ENCODE results near the gene IFNAR2.

IFNAR2 gene

DNA sequence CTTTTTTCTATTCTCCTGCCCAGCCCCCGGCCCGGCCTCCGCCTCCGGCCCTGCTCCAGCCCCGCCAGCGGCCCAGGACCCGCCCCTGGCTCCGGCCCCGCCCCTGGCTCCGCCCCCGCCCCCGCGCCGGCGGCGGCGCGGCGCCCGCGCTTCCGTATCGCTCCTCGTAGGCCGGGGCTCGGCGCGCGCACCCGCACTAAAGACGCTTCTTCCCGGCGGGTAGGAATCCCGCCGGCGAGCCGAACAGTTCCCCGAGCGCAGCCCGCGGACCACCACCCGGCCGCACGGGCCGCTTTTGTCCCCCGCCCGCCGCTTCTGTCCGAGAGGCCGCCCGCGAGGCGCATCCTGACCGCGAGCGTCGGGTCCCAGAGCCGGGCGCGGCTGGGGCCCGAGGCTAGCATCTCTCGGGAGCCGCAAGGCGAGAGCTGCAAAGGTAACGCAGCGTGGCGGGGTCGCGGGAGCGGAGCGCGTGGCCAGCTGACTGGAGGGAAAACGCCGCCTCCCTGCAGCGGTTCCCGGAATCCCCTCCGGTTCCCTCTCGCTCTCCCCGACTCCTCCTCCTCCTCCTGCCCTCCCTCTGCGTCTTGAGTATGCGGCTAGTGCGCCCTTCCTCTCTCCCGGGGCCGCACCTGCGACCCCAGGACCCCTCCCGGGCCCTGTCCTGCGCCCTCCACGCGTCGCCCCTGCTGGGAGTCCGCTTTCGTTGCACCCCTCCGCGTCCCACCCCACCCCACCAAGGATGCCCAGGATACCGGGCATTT, at the start of gene IFNAR2:
IFNAR2 (plus strand) TSS at position 155 of the 761 bp plus-strand sequence. CDS start 11,985 bp downstream, outside the sequence.
- DNase-seq, result peak; percentile 87

- DNase-seq, result no peak
These were observed 43.9 kb upstream of the IFNAR2 start for GRCh38 chr21:33185852-33186251.

DNA sequence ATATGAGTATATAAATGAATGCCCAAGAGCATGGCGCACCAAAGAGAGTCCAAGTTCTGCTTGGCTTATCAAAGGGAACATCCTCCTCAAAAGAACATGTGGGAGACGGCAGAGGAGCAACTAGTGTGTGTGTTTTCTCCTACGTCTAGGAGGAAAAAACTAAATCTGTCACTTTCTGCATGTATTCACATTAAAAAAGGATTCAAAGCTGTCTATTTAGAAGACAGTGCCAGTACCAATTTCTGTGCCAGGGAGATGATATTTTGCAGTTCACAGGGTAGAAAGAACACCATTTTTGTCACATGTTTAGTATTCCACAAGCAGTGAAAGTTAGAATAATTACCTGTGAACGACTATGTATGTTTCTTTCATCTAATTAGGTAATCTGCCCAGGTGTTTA, 42.5 kb upstream of the IFNAR2 start:
- no peak for DNase-seq

DNA sequence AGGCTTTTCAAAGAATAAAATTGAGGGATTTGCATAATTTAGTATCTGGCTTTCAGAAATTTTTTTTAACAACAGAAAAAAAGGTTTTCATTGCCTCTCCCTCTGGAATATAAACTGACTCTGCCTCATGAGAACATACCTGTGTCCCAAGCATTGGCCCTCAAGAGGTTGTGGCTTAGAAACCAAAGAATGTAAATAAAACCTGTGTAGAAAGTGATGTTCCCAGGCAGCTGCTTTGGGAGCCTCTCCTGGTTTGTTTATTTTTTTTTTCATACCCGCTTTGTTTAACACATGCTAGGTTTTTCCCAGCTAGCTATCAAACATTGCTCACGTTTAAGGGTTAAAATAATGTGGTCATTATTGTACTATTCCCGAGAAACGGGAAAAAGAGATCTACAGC, 40.5 kb upstream of the IFNAR2 start:
- DNase-seq, result no peak

DNA sequence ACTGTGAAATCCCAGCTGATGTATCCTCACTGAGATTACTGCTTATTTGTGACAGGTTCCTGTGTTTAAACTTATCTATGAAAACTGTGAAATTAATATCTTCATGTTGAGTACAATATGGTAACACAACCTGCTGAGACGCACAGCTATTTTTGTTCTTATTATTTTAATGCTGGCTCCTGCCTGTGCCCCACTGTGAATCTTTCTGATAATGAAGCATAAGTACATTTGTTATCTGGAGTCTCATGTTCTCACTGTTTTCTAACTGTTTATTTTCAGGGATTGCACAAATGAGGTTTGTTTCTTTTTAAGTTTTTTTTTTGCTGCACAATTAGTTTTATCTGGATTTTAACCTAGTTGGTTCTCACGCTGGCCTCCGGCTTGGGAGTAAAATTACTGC, 39.9 kb upstream of the IFNAR2 start:
- no peak for DNase-seq

DNA sequence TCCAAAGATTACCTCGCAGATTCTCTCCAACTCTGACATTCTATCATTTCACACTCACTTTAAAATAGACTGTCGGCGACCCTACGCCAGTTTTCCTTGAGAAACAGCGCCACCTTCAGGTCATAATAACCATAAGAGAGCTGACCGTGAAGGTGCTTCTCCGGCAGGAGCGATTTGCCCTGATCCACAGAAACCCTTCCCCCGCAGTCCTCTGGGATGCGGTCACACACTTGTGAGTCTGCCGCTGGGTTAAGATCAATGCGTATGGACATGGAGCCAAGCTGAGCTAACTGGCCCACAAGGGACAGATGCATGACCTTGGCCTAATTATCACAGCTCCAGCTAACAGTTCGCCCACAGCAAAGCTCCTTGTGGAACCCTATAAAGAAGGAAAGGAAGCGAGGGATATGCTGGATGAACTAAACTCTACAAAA, 32.8 kb upstream of the IFNAR2 start:
- DNase-seq, result peak; percentile 51

DNA sequence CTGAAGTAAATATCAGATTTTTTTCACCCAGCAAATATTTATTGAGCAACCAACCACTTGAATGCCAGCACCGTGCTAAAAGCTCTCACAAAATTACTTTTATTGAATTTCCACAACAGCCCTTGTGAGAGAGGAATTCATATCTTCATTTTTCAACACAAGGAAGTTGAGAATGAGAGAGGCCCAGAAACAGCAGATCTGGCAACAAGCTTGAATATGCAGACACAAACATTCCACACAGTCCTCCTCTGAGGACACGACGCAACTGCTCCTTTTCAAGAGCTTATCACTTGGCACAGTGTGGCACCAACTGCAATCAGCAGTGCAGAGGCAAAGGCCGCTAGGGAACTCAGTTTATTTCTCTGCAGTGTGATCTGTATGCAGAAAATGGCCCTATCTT, 32.2 kb upstream of the IFNAR2 start:
- DNase-seq, result no peak

DNA sequence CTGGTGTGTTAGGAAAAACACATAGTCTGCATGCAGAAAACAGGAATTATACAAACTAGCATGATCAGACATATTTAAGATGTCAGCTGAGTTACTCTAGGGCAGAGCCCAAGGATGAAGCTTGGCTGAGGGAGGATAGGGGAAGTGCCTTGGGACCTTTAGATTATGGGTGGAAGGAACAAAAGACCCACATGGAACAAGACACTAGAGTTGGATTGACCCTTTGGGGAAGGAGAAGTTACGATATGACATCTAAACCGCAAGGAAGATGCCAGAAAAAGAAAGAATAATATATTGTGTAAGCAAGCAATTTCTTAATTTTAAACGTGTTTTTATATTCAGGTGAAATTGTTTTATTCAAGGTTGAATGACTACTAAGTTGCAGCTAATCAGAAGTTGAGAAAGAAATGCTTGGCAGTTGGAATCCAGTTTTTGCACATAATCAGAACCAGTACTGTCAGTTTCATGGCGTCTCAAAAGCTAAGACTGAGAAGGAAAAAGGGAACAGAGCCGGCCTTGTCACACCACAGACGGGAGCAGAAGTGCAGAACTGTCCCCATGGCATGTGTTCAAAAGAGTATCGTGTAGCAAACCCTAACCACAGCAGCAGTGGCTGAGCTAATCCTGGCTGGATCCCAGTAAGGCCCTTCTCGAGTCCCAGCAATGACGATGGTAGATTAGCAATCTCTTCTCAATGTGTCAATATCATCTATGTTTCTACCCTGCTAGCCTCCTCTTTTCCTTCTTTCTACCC, 31.2 kb upstream of the IFNAR2 start:
- DNase-seq, result peak; percentile 66

- no peak for DNase-seq
These were observed 30.7 kb upstream of the IFNAR2 start for GRCh38 chr21:33199100-33199464.

DNA sequence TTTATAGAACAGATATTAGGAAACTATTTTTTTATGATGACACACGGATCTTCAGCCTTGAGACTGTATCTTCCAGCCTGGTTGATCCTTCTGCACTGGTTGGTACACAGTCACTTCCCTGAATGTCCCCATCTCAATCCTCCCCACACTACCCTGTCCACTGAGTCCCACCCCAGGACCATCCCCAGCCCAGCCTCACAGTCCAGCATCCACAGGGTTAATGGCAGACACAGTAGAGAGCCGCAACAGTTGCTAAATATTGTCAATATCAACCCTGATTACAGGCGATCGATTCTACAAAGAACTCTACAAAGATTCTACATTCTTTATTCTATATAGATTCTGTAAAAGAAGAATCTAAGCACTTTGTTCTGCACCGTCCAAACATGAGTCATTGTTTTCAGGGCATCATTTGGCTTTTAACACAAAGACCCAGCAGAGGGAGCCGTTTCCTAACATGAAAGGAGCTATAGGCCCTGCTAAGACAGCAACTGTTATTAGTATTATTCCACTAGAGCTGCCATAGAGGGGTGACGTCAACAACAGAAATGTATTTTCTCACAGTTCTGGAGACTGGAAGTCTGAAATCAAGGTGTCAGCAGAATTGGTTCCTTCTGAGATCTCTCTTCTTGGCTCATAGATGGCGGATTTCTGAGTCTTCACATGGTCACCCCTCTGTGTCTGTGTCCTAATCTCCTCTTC, 30.1 kb upstream of the IFNAR2 start:
- peak; percentile 85 for DNase-seq

DNA sequence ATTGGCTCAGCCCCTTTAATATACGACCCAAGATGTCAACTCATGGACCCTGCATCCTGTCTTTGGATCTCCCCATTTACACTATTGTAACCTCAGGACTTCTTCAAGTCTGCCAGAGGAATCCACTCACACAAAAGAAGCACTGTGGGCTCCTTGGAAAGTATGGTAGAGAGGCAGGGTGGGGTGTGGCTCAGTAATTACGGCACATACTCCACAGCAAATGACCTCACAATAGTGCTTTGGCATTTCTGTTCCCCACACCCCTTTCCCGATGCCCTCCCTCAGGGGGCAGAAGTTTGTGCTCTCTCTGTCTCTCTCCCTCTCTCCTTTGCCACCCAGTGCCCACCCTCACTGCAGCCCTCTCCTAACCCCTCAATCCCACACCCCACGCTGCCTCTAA, 27.8 kb upstream of the IFNAR2 start:
- DNase-seq, result no peak

GRCh38 chr21:33202464-33203363, 27.0 kb upstream of the IFNAR2 start:
- no peak for DNase-seq

DNA sequence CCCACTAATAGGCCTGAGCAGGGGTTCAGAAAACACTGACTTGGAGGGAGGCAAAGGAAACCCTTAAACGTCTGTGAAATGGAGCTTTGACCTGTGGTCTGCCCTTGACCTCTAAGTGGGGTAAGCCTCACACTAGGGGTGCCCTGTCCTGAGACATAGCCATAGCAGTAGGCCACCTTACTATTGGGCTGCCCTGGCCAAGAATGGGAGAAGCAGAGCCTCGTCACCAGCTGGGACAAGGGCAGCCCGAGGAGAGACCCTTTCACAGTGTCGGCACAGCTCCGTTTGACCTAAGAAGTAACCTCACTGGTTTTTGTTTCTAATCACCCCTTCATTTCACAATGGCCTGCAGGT, 26.4 kb upstream of the IFNAR2 start:
- DNase-seq, result no peak

DNA sequence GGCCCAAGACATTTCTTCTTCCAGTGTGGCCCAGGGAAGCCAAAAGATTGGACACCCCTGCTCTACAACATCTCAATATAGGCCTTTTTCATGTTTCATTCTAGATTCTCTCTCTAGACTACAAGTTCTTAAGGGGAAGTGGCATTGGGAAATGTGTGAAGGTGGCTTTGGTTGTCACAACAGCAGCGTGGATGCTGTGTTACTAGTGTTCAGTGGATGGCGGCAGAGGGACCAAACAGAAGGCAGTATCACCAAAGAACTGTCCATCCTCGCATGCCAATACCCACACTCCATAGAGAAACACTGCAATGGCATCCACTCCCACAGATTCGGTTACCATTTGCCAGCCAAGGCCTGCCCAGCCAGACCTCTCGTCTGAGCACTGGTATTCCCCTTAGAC, 24.3 kb upstream of the IFNAR2 start:
- no peak for DNase-seq

- DNase-seq, result no peak
These were observed 22.9 kb upstream of the IFNAR2 start for GRCh38 chr21:33206771-33207281.

- DNase-seq, result no peak
These were observed 22.1 kb upstream of the IFNAR2 start for GRCh38 chr21:33207449-33208149.

GRCh38 chr21:33208534-33208933, 21.2 kb upstream of the IFNAR2 start:
- no peak for DNase-seq

GRCh38 chr21:33211305-33211704, 18.4 kb upstream of the IFNAR2 start:
- no peak for DNase-seq

GRCh38 chr21:33211732-33212131, 18.0 kb upstream of the IFNAR2 start:
- no peak for DNase-seq

GRCh38 chr21:33212159-33212851, 17.4 kb upstream of the IFNAR2 start:
- DNase-seq, result no peak

DNA sequence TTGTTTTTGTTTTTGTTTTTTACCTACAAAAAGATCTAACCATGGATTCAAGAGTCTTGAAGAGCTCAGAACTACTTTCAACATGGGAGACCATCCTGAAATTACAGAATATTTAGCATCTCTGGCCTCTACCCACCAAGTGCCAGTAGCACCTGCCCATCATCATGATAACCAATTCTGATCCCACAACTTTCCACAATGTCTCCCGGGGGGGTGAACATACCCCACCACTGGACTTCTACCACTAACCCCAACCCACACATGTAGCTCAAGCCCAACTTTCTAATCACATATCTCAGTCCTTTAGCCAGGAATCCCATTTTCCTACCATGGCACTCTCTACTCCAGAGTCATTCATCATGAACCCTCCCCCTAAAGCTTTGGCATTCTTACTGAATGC, 15.7 kb upstream of the IFNAR2 start:
- no peak for DNase-seq

Measured in left hindlimb (tissue), 1 donor.